Keratinocyte (primary cell): ENCODE data around the gene RHEB. TPM values are rescaled to one million over a fixed set of nuclear protein-coding genes. Genes with fewer than 3 reads are reported as not detected.

ENCODE experiments used
- DNase-seq: peaks from one replicate; pipeline ENCODE4 v3.0.0-alpha.2; 2011; ENCODE audit warnings: low read depth, missing footprints, low spot score
- FAIRE-seq: peaks from 2 replicates; lab custom pipeline; 2011; peaks lifted over from hg19 to GRCh38; lab: Jason Lieb, UNC
- H2AFZ ChIP-seq: 2 replicates; pipeline ENCODE4 v1.6.0; 2012; ENCODE audit warnings: low read length, control low read depth, inconsistent platforms; ENCODE audit not compliant: control insufficient read depth
- H3K27ac ChIP-seq: 2 replicates; pipeline ENCODE4 v1.5.1; 2011; ENCODE audit warnings: low read length; ENCODE audit not compliant: control insufficient read depth, insufficient read depth
- H3K27me3 ChIP-seq: 3 replicates; pipeline ENCODE4 v1.6.0; 2011; ENCODE audit warnings: low read length; ENCODE audit not compliant: control insufficient read depth, insufficient read depth; ENCODE audit errors: extremely low read depth
- H3K36me3 ChIP-seq, 2 experiments: 2 replicates in 1 of 2; 3 replicates in 1 of 2; pipeline ENCODE4 v1.5.1; 2011; ENCODE audit warnings: low read length in 2 of 2, mild to moderate bottlenecking in 1 of 2; ENCODE audit not compliant: control insufficient read depth in 2 of 2, insufficient read depth in 2 of 2; ENCODE audit errors: extremely low read depth in 1 of 2
- H3K4me1 ChIP-seq: 3 replicates; pipeline ENCODE4 v1.5.1; 2011; ENCODE audit warnings: low read length; ENCODE audit not compliant: control insufficient read depth, insufficient read depth; ENCODE audit errors: extremely low read depth
- H3K4me2 ChIP-seq: 3 replicates; pipeline ENCODE4 v1.6.0; 2011; ENCODE audit warnings: low read depth, low read length; ENCODE audit not compliant: control insufficient read depth, insufficient read depth; ENCODE audit errors: extremely low read depth
- H3K4me3 ChIP-seq, 3 experiments: fragments of 200-600 bp in 1 of 3; sonication (generic) in 1 of 3; 2 replicates in 2 of 3; 3 replicates in 1 of 3; pipeline ENCODE4 v1.5.1; 2011 to 2016; ENCODE audit warnings: low read length in 3 of 3, mild to moderate bottlenecking in 3 of 3, control low read depth in 2 of 3, inconsistent platforms in 1 of 3, low read depth in 1 of 3, mixed read lengths in 1 of 3, mixed run types in 1 of 3, moderate library complexity in 1 of 3; ENCODE audit not compliant: control insufficient read depth in 2 of 3, insufficient read depth in 2 of 3; ENCODE audit errors: extremely low read depth in 1 of 3
- H3K79me2 ChIP-seq: 2 replicates; pipeline ENCODE4 v1.6.0; 2012; ENCODE audit warnings: low read length; ENCODE audit not compliant: control insufficient read depth, insufficient read depth
- H3K9ac ChIP-seq: 3 replicates; pipeline ENCODE4 v1.6.0; 2011; ENCODE audit warnings: low read length; ENCODE audit not compliant: control insufficient read depth, insufficient read depth; ENCODE audit errors: extremely low read depth
- H3K9me1 ChIP-seq: 3 replicates; pipeline ENCODE4 v1.6.0; 2011; ENCODE audit warnings: low read length; ENCODE audit not compliant: control insufficient read depth, insufficient read depth; ENCODE audit errors: extremely low read depth
- H3K9me3 ChIP-seq: 2 replicates; pipeline ENCODE4 v1.5.1; 2012; ENCODE audit warnings: low read depth, low read length; ENCODE audit not compliant: control insufficient read depth
- H4K20me1 ChIP-seq: 3 replicates; pipeline ENCODE4 v1.6.0; 2011; ENCODE audit warnings: low read length; ENCODE audit not compliant: control insufficient read depth, insufficient read depth; ENCODE audit errors: extremely low read depth
- EZH2 ChIP-seq: IDR thresholded peaks from one replicate; pipeline ENCODE4 v1.6.1; 2012; ENCODE audit warnings: inconsistent platforms, mild to moderate bottlenecking, low read length, moderate library complexity
- dilution Hi-C: fragments of 300-500 bp; cut with MboI; formaldehyde crosslinking; loops from one replicate; pipeline ENCODE4 v1.7.0; 2020; ENCODE audit warnings: low sequenced_read_pairs; ENCODE audit not compliant: extremely low pct_ligation_motif_present
- polyA plus RNA-seq, 5 experiments: library from polyadenylated mRNA; depleted of rRNA in 3 of 5; stranded (reverse) in 3 of 5; stranded (forward) in 1 of 5; unstranded in 1 of 5; fragments of >200 nt; gene quantifications; 1 replicate in 1 of 5; 2 replicates in 3 of 5; 3 replicates in 1 of 5; pipeline versions ENCODE4 v1.2.1 to v1.2.3, GENCODE V29; 2011 to 2012; ENCODE audit warnings: missing spikeins in 2 of 5, low read depth in 1 of 5, low replicate concordance in 1 of 5
- TF ChIP-seq, protein P1 (sequence below), 3 experiments: IDR thresholded peaks in 1 of 3; conservative IDR thresholded peaks in 1 of 3; optimal IDR thresholded peaks in 1 of 3; 2 replicates in 2 of 3; 3 replicates in 1 of 3; pipeline versions ENCODE3 to v1.5.1; 2011; ENCODE audit warnings: low read length in 3 of 3, mild to moderate bottlenecking in 3 of 3, moderate library complexity in 2 of 3, control low read depth in 1 of 3, inconsistent platforms in 1 of 3; ENCODE audit not compliant: insufficient read depth in 2 of 3; ENCODE audit errors: extremely low read depth in 1 of 3

Gene RHEB
- polyA plus RNA-seq, 1 donor (not counting 4 experiments of a cell fraction or from before 2014, with no cell fraction given), result 138 TPM

DNA sequence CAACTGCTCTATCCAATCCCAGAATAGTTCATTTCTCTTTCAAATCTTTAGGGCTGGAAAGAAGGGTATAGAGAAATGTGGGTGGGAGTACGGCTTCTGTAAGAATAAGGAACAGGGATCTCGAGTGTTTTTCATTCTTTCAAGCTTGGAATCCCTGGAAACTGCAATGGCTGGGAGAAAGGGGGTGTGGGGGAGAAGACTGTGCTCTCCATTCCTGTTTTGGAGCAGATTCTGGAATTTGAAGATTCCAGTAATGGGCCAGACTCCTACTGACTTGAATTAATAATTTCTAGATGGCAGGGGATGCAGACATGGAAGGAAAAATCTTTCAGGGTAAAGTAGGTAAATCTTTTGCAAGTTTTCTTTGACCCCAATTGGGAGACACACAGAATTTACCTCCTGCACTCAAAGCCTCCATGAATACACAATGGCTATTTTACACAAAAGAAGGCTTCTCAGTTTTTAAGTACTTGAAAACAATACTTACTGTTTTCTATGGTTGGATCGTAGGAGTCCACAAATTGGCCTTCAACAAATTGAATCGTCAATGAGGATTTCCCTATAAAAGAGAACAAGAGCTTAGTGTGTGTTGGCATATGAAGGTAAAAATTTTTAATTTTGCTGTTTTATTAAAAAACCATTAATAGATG, 29.1 kb downstream of the RHEB start:
- no peak for TF ChIP-seq EZH2
- TF ChIP-seq, protein P1, sequence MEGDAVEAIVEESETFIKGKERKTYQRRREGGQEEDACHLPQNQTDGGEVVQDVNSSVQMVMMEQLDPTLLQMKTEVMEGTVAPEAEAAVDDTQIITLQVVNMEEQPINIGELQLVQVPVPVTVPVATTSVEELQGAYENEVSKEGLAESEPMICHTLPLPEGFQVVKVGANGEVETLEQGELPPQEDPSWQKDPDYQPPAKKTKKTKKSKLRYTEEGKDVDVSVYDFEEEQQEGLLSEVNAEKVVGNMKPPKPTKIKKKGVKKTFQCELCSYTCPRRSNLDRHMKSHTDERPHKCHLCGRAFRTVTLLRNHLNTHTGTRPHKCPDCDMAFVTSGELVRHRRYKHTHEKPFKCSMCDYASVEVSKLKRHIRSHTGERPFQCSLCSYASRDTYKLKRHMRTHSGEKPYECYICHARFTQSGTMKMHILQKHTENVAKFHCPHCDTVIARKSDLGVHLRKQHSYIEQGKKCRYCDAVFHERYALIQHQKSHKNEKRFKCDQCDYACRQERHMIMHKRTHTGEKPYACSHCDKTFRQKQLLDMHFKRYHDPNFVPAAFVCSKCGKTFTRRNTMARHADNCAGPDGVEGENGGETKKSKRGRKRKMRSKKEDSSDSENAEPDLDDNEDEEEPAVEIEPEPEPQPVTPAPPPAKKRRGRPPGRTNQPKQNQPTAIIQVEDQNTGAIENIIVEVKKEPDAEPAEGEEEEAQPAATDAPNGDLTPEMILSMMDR (optimal IDR thresholded peaks at IDR 0.05 in 1 of 3, IDR thresholded peaks at IDR 0.05 in 1 of 3, conservative IDR thresholded peaks at IDR 0.05 in 1 of 3; ENCODE audit: extremely low read depth in 1 of 3, insufficient read depth in 2 of 3, low read length in 3 of 3), result no peak
- Histone ChIP-seq H3K9me3 (no peaks in the 10 kb centered on the region), H3K9ac (no peak overlapping the region), H3K79me2 (peaks cover 65% of the 10 kb centered on the region), H3K9me1 (no peaks in the 10 kb centered on the region), H3K4me2 (no peak overlapping the region), H4K20me1 (peaks cover under 1% of the 10 kb centered on the region), H3K36me3 (peaks cover 11 to 18% of the 10 kb centered on the region in 2 experiments), H3K4me1 (peaks cover 17% of the 10 kb centered on the region), H3K27ac (no peak overlapping the region), H3K4me3 (no peak overlapping the region), H2AFZ (no peak overlapping the region), H3K27me3 (no peaks in the 10 kb centered on the region)
- DNase-seq (no peak), FAIRE-seq (no peak)
- dilution Hi-C loops, result no loop called here

DNA sequence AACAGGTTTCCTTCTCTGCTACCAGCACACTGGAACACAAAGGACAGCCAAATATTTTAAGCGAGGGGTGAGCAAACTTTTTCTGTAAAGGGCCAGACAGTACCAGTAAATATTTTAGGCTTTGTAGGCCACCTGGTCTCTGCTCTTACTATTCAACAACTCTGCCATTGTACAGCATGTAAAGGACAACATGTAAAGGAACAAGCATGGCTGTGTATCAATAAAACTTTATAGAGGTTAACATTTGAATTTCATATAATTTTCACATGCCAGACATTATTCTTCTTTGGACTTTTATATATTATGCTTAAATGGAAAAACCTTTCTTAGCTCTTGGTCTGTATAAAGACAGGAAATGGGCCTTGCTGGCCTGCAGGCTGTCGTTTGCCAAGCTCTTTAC, 30.2 kb downstream of the RHEB start:
- no peaks in the 10 kb centered on the region for H3K9me3 ChIP-seq
- peaks cover 23% of the 10 kb centered on the region for H3K4me1 ChIP-seq
- no peak overlapping the region for H3K4me3 ChIP-seq
- DNase-seq, result no peak
- peaks cover 63% of the 10 kb centered on the region for H3K79me2 ChIP-seq
- no peak overlapping the region for H3K27ac ChIP-seq
- H3K36me3 ChIP-seq, result peaks cover 11 to 24% of the 10 kb centered on the region in 2 experiments
- H3K27me3 ChIP-seq, result no peaks in the 10 kb centered on the region
- no peaks in the 10 kb centered on the region for H4K20me1 ChIP-seq
- no peak overlapping the region for H2AFZ ChIP-seq
- no peak for TF ChIP-seq EZH2
- TF ChIP-seq, protein P1 (optimal IDR thresholded peaks at IDR 0.05 in 1 of 3, IDR thresholded peaks at IDR 0.05 in 1 of 3, conservative IDR thresholded peaks at IDR 0.05 in 1 of 3; ENCODE audit: extremely low read depth in 1 of 3, insufficient read depth in 2 of 3, low read length in 3 of 3), result no peak
- no peak overlapping the region for H3K4me2 ChIP-seq
- H3K9me1 ChIP-seq, result no peaks in the 10 kb centered on the region
- H3K9ac ChIP-seq, result no peak overlapping the region
- no peak for FAIRE-seq
- dilution Hi-C loops, result no loop called here
